ENCODE measurements around the gene PRKD1.

The PRKD1 gene

GRCh38 chr14:29757188-29757680 lies 170.4 kb downstream of the PRKD1 start:
- DNase-seq = no peak
- Histone ChIP-seq H3K9me3 (ENCODE audit: control insufficient read depth, low read length) (no peaks in the 10 kb centered on the region), H3K27me3 (replicated peaks; ENCODE audit: control insufficient read depth, insufficient read depth, low read length, poor library complexity, severe bottlenecking) (no peaks in the 10 kb centered on the region), H3K4me3 (ENCODE audit: insufficient read depth, low read depth, low read length, poor library complexity, severe bottlenecking) (no peak overlapping the region), H3K4me1 (ENCODE audit: control insufficient read depth, insufficient read depth, low read length, poor library complexity, severe bottlenecking) (no peaks in the 10 kb centered on the region), H3K27ac (ENCODE audit: insufficient read depth, low read length, poor library complexity, severe bottlenecking) (no peak overlapping the region), H3K36me3 (ENCODE audit: control insufficient read depth, insufficient read depth, low read length) (no peaks in the 10 kb centered on the region)

- no peak overlapping the region for H3K27ac ChIP-seq (ENCODE audit: insufficient read depth, low read length, poor library complexity, severe bottlenecking)
- no peak overlapping the region for H3K4me3 ChIP-seq (ENCODE audit: insufficient read depth, low read depth, low read length, poor library complexity, severe bottlenecking)
- H3K9me3 ChIP-seq (ENCODE audit: control insufficient read depth, low read length) = no peaks in the 10 kb centered on the region
- H3K4me1 ChIP-seq (ENCODE audit: control insufficient read depth, insufficient read depth, low read length, poor library complexity, severe bottlenecking) = no peaks in the 10 kb centered on the region
- no peak for DNase-seq
- H3K36me3 ChIP-seq (ENCODE audit: control insufficient read depth, insufficient read depth, low read length) = no peaks in the 10 kb centered on the region
- no peaks in the 10 kb centered on the region for H3K27me3 ChIP-seq (replicated peaks; ENCODE audit: control insufficient read depth, insufficient read depth, low read length, poor library complexity, severe bottlenecking)
Measured at GRCh38 chr14:29756019-29756385, 171.6 kb downstream of the PRKD1 start.

- Histone ChIP-seq H3K27me3 (replicated peaks; ENCODE audit: control insufficient read depth, insufficient read depth, low read length, poor library complexity, severe bottlenecking) (no peaks in the 10 kb centered on the region), H3K36me3 (ENCODE audit: control insufficient read depth, insufficient read depth, low read length) (no peaks in the 10 kb centered on the region), H3K4me1 (ENCODE audit: control insufficient read depth, insufficient read depth, low read length, poor library complexity, severe bottlenecking) (no peaks in the 10 kb centered on the region), H3K27ac (ENCODE audit: insufficient read depth, low read length, poor library complexity, severe bottlenecking) (no peak overlapping the region), H3K9me3 (ENCODE audit: control insufficient read depth, low read length) (no peaks in the 10 kb centered on the region), H3K4me3 (ENCODE audit: insufficient read depth, low read depth, low read length, poor library complexity, severe bottlenecking) (no peak overlapping the region)
- no peak for DNase-seq
Measured at GRCh38 chr14:29755311-29756018, 172.2 kb downstream of the PRKD1 start.

- no peaks in the 10 kb centered on the region for H3K36me3 ChIP-seq (ENCODE audit: control insufficient read depth, insufficient read depth, low read length)
- H3K4me3 ChIP-seq (ENCODE audit: insufficient read depth, low read depth, low read length, poor library complexity, severe bottlenecking) = no peak overlapping the region
- DNase-seq = no peak
- no peaks in the 10 kb centered on the region for H3K9me3 ChIP-seq (ENCODE audit: control insufficient read depth, low read length)
- H3K27ac ChIP-seq (ENCODE audit: insufficient read depth, low read length, poor library complexity, severe bottlenecking) = no peak overlapping the region
- no peaks in the 10 kb centered on the region for H3K27me3 ChIP-seq (replicated peaks; ENCODE audit: control insufficient read depth, insufficient read depth, low read length, poor library complexity, severe bottlenecking)
- H3K4me1 ChIP-seq (ENCODE audit: control insufficient read depth, insufficient read depth, low read length, poor library complexity, severe bottlenecking) = no peaks in the 10 kb centered on the region
Measured at GRCh38 chr14:29754134-29754533, 173.5 kb downstream of the PRKD1 start.

- H3K4me1 ChIP-seq (ENCODE audit: control insufficient read depth, insufficient read depth, low read length, poor library complexity, severe bottlenecking) = no peaks in the 10 kb centered on the region
- no peaks in the 10 kb centered on the region for H3K9me3 ChIP-seq (ENCODE audit: control insufficient read depth, low read length)
- DNase-seq = no peak
- H3K4me3 ChIP-seq (ENCODE audit: insufficient read depth, low read depth, low read length, poor library complexity, severe bottlenecking) = no peak overlapping the region
- H3K27ac ChIP-seq (ENCODE audit: insufficient read depth, low read length, poor library complexity, severe bottlenecking) = no peak overlapping the region
- H3K36me3 ChIP-seq (ENCODE audit: control insufficient read depth, insufficient read depth, low read length) = no peaks in the 10 kb centered on the region
- H3K27me3 ChIP-seq (replicated peaks; ENCODE audit: control insufficient read depth, insufficient read depth, low read length, poor library complexity, severe bottlenecking) = no peaks in the 10 kb centered on the region
Measured at GRCh38 chr14:29752221-29752923, 175.3 kb downstream of the PRKD1 start.

- Histone ChIP-seq H3K36me3 (ENCODE audit: control insufficient read depth, insufficient read depth, low read length) (no peaks in the 10 kb centered on the region), H3K27me3 (replicated peaks; ENCODE audit: control insufficient read depth, insufficient read depth, low read length, poor library complexity, severe bottlenecking) (no peaks in the 10 kb centered on the region), H3K4me3 (ENCODE audit: insufficient read depth, low read depth, low read length, poor library complexity, severe bottlenecking) (no peak overlapping the region), H3K27ac (ENCODE audit: insufficient read depth, low read length, poor library complexity, severe bottlenecking) (no peak overlapping the region), H3K4me1 (ENCODE audit: control insufficient read depth, insufficient read depth, low read length, poor library complexity, severe bottlenecking) (no peaks in the 10 kb centered on the region), H3K9me3 (ENCODE audit: control insufficient read depth, low read length) (no peaks in the 10 kb centered on the region)
- no peak for DNase-seq
Measured at GRCh38 chr14:29749829-29750228, 177.8 kb downstream of the PRKD1 start.

- Histone ChIP-seq H3K36me3 (ENCODE audit: control insufficient read depth, insufficient read depth, low read length) (no peaks in the 10 kb centered on the region), H3K27ac (ENCODE audit: insufficient read depth, low read length, poor library complexity, severe bottlenecking) (no peak overlapping the region), H3K4me3 (ENCODE audit: insufficient read depth, low read depth, low read length, poor library complexity, severe bottlenecking) (no peak overlapping the region), H3K4me1 (ENCODE audit: control insufficient read depth, insufficient read depth, low read length, poor library complexity, severe bottlenecking) (no peaks in the 10 kb centered on the region), H3K27me3 (replicated peaks; ENCODE audit: control insufficient read depth, insufficient read depth, low read length, poor library complexity, severe bottlenecking) (no peaks in the 10 kb centered on the region), H3K9me3 (ENCODE audit: control insufficient read depth, low read length) (no peaks in the 10 kb centered on the region)
- DNase-seq = no peak
Measured at GRCh38 chr14:29749327-29749726, 178.3 kb downstream of the PRKD1 start.

GRCh38 chr14:29745863-29746262 lies 181.8 kb downstream of the PRKD1 start:
- Histone ChIP-seq H3K27ac (ENCODE audit: insufficient read depth, low read length, poor library complexity, severe bottlenecking) (no peak overlapping the region), H3K27me3 (replicated peaks; ENCODE audit: control insufficient read depth, insufficient read depth, low read length, poor library complexity, severe bottlenecking) (no peaks in the 10 kb centered on the region), H3K9me3 (ENCODE audit: control insufficient read depth, low read length) (no peaks in the 10 kb centered on the region), H3K36me3 (ENCODE audit: control insufficient read depth, insufficient read depth, low read length) (no peaks in the 10 kb centered on the region), H3K4me3 (ENCODE audit: insufficient read depth, low read depth, low read length, poor library complexity, severe bottlenecking) (no peak overlapping the region), H3K4me1 (ENCODE audit: control insufficient read depth, insufficient read depth, low read length, poor library complexity, severe bottlenecking) (no peaks in the 10 kb centered on the region)
- no peak for DNase-seq

GRCh38 chr14:29743531-29743930 lies 184.1 kb downstream of the PRKD1 start:
- no peaks in the 10 kb centered on the region for H3K4me1 ChIP-seq (ENCODE audit: control insufficient read depth, insufficient read depth, low read length, poor library complexity, severe bottlenecking)
- no peak overlapping the region for H3K4me3 ChIP-seq (ENCODE audit: insufficient read depth, low read depth, low read length, poor library complexity, severe bottlenecking)
- H3K9me3 ChIP-seq (ENCODE audit: control insufficient read depth, low read length) = no peaks in the 10 kb centered on the region
- no peaks in the 10 kb centered on the region for H3K27me3 ChIP-seq (replicated peaks; ENCODE audit: control insufficient read depth, insufficient read depth, low read length, poor library complexity, severe bottlenecking)
- no peaks in the 10 kb centered on the region for H3K36me3 ChIP-seq (ENCODE audit: control insufficient read depth, insufficient read depth, low read length)
- no peak overlapping the region for H3K27ac ChIP-seq (ENCODE audit: insufficient read depth, low read length, poor library complexity, severe bottlenecking)
- DNase-seq = no peak

- H3K9me3 ChIP-seq (ENCODE audit: control insufficient read depth, low read length) = no peaks in the 10 kb centered on the region
- no peak for DNase-seq
- H3K4me3 ChIP-seq (ENCODE audit: insufficient read depth, low read depth, low read length, poor library complexity, severe bottlenecking) = no peak overlapping the region
- H3K27me3 ChIP-seq (replicated peaks; ENCODE audit: control insufficient read depth, insufficient read depth, low read length, poor library complexity, severe bottlenecking) = no peaks in the 10 kb centered on the region
- H3K27ac ChIP-seq (ENCODE audit: insufficient read depth, low read length, poor library complexity, severe bottlenecking) = no peak overlapping the region
- no peaks in the 10 kb centered on the region for H3K36me3 ChIP-seq (ENCODE audit: control insufficient read depth, insufficient read depth, low read length)
- H3K4me1 ChIP-seq (ENCODE audit: control insufficient read depth, insufficient read depth, low read length, poor library complexity, severe bottlenecking) = no peaks in the 10 kb centered on the region
Measured at GRCh38 chr14:29741909-29742401, 185.7 kb downstream of the PRKD1 start.
